ENCODE results near the gene ANXA6. TPM values are rescaled to one million over a fixed set of nuclear protein-coding genes. Genes with fewer than 3 reads are reported as not detected.

ANXA6 gene
- total RNA-seq, 1 experiment from 2014 or later = 98.7 TPM

DNA sequence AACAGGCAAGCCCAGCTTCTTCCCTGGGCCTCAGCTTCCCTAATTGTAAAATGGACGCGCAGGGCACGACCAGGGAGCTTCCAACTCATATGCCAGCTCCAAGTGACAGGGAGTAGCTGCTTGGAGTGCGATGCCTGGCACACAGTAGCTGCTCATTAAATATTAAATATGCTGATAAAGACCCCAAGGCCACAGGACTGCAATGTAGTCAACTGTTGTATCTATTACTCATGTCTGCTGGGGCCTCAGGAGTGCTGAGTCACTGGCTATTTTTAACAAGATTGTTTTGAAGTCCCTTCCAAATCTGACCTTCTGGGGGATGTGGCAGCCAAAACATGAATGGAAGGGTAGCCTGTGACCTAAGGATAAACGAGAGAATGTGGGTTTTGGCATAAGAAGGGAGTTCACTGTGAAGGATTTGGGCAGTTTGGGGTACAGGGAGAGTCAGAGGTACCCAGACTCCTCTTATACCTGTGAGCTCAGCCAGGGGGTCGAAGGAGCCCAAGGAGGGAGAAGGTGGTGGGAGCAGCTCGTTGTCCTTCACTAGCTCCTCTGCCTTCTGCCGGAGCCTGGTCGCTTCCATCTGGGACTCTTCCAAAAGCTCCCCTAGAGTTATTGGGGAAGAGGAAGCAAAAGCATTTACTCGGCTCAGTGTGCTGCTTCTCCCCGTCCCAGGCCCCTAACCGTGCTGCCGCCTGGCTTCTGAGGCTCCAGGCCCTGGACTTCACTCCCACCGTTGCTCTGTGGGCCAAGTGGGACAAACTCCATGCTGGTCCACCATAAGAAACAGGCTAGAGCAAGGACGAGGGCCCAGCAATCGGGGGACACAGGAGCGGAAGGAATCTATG is 94.2 kb downstream of the ANXA6 start:
- H3K4me2 ChIP-seq (ENCODE audit: insufficient read depth, insufficient read length, low read length) = no peak overlapping the region
- no peak overlapping the region for H2AK5ac ChIP-seq (ENCODE audit: insufficient read length, low read length)

More for the DNA sequence above, 94.2 kb downstream of the ANXA6 start:
- no peaks in the 10 kb centered on the region for H4K20me1 ChIP-seq (ENCODE audit: control insufficient read depth, insufficient read depth, insufficient read length)
- H2BK15ac ChIP-seq (ENCODE audit: low read depth, low read length) = no peak overlapping the region
- no peaks in the 10 kb centered on the region for H3K79me2 ChIP-seq (ENCODE audit: insufficient read depth, low read length)
- no peak overlapping the region for H4K8ac ChIP-seq (replicated peaks; ENCODE audit: insufficient read length, low read depth, low read length)
- Mint-ChIP-seq H3K27me3 (ENCODE audit: low read depth) (no peaks in the 10 kb centered on the region), H3K36me3 (ENCODE audit: insufficient read depth in 1 of 3, low read depth in 3 of 3) (peaks cover 3 to 34% (median 26%) of the 10 kb centered on the region in 3 experiments), H3K27ac (peak overlapping the region in 1 of 3 experiments; percentile 84; a peak in 3 of 7 replicates), H3K9me3 (no peaks in the 10 kb centered on the region), H3K4me3 (no peak overlapping the region), H3K4me1 (peaks cover 19 to 20% of the 10 kb centered on the region in 2 experiments)
- H3K14ac ChIP-seq (ENCODE audit: insufficient read depth, low read length) = no peak overlapping the region
- no peak overlapping the region for H2BK5ac ChIP-seq (ENCODE audit: insufficient read length, low read length)
- H4K91ac ChIP-seq (ENCODE audit: insufficient read length, low read depth, low read length) = no peak overlapping the region
- DNase-seq = no peak
- H3K4ac ChIP-seq (ENCODE audit: low read depth, low read length) = no peak overlapping the region
- H3K4me1 ChIP-seq (ENCODE audit: insufficient read depth, low read length) = no peaks in the 10 kb centered on the region
- H3K27me3 ChIP-seq (ENCODE audit: insufficient read depth, low read length) = no peaks in the 10 kb centered on the region
- no peak overlapping the region for H3T11ph ChIP-seq (ENCODE audit: low read length)
- WGBS (ENCODE audit: extremely low coverage, insufficient read length, low lambda C conversion rate) = no CpG with 5 or more reads among the region's 17 CpGs
- TF ChIP-seq, protein P1, sequence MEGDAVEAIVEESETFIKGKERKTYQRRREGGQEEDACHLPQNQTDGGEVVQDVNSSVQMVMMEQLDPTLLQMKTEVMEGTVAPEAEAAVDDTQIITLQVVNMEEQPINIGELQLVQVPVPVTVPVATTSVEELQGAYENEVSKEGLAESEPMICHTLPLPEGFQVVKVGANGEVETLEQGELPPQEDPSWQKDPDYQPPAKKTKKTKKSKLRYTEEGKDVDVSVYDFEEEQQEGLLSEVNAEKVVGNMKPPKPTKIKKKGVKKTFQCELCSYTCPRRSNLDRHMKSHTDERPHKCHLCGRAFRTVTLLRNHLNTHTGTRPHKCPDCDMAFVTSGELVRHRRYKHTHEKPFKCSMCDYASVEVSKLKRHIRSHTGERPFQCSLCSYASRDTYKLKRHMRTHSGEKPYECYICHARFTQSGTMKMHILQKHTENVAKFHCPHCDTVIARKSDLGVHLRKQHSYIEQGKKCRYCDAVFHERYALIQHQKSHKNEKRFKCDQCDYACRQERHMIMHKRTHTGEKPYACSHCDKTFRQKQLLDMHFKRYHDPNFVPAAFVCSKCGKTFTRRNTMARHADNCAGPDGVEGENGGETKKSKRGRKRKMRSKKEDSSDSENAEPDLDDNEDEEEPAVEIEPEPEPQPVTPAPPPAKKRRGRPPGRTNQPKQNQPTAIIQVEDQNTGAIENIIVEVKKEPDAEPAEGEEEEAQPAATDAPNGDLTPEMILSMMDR (conservative IDR thresholded peaks at IDR 0.05) = no peak
- H3K9me3 ChIP-seq (ENCODE audit: control insufficient read depth, low read depth, low read length) = no peaks in the 10 kb centered on the region
- no peak overlapping the region for H2BK120ac ChIP-seq (ENCODE audit: low read depth, low read length, poor library complexity, severe bottlenecking)
- H3K23me2 ChIP-seq (ENCODE audit: insufficient read length, low read depth, low read length, poor library complexity, severe bottlenecking) = no peaks in the 10 kb centered on the region
- H3K23ac ChIP-seq (ENCODE audit: insufficient read length, low read depth, low read length) = no peak overlapping the region
- no peak overlapping the region for H3K18ac ChIP-seq (ENCODE audit: insufficient read length, low read depth, low read length)
- no peak overlapping the region for H2BK12ac ChIP-seq (ENCODE audit: insufficient read length, low read depth, low read length)
- no peak overlapping the region for H3K27ac ChIP-seq (ENCODE audit: insufficient read length, low read depth, low read length)
- H3K9ac ChIP-seq (ENCODE audit: extremely low read depth, insufficient read length, low read length) = no peak overlapping the region
- H3K79me1 ChIP-seq (ENCODE audit: insufficient read depth, low read depth, low read length, poor library complexity, severe bottlenecking) = no peaks in the 10 kb centered on the region
- H4K5ac ChIP-seq (ENCODE audit: insufficient read length, low read depth, low read length) = no peak overlapping the region
- H2BK20ac ChIP-seq (ENCODE audit: low read depth, low read length, poor library complexity, severe bottlenecking) = no peak overlapping the region
- no peak overlapping the region for H3K56ac ChIP-seq (ENCODE audit: insufficient read length, low read depth, low read length)
- no peak overlapping the region for H2AFZ ChIP-seq (ENCODE audit: low read length)
